ENCODE measurements around the gene ATP10A. TPM values are rescaled to one million over a fixed set of nuclear protein-coding genes. Genes with fewer than 3 reads are reported as not detected.

Gene ATP10A
- total RNA-seq, 1 experiment from 2014 or later: 2.1 TPM

GRCh38 chr15:25849157-25849921 lies 13.8 kb downstream of the ATP10A start (continued):
- TF ChIP-seq OVOL2 (CRISPR knock-in tag; IDR thresholded peaks at IDR 0.05; ENCODE audit: borderline replicate concordance) (no peak), RELA (CRISPR knock-in tag; IDR thresholded peaks at IDR 0.05; ENCODE audit: borderline replicate concordance) (no peak), TEAD1 (CRISPR knock-in tag; IDR thresholded peaks at IDR 0.05) (no peak)

DNA sequence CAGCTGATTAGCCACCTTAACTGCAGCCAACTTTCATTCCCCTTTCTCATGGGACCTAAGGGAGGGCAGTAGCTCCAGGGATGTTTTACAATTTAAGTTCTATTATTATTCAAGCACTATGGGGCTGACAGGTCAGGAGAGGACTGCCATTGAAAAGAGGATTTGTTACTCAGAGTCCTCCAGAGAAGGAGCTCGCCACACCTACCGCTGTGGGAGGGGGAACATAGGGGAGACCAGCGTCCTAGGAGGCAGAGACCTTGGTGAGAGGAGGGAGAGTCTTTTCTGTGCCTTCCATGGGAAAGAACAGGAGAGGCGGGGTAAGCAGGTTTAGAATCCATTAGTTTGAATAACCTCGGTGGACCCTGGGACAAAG lies 14.4 kb downstream of the ATP10A start:
- H3K4me3 Mint-ChIP-seq: peak overlapping the region; percentile 77
- no peaks in the 10 kb centered on the region; the same call in 1 of the 2 replicates for H3K27me3 Mint-ChIP-seq (ENCODE audit: low read depth)
- peak; percentile 40; the same call in 1 of the 2 replicates for ATAC-seq
- peak overlapping the region; percentile 65 for H3K27ac Mint-ChIP-seq
- TF ChIP-seq NR3C1 (CRISPR knock-in tag; conservative IDR thresholded peaks at IDR 0.05; ENCODE audit: low read depth) (no peak), ZNF423 (CRISPR knock-in tag; IDR thresholded peaks at IDR 0.05) (0 out of 2 replicates have a peak, but pooled peaks have one; percentile 46)
- POLR2A ChIA-PET: no interaction called here
- CTCF ChIA-PET: interaction anchor here (2.2 to 3.1 kb wide), 2 partner anchors 65 to 85 kb away, joined by 12 to 15 read pairs; no protein-coding TSS in a partner anchor
- H3K9me3 Mint-ChIP-seq: no peaks in the 10 kb centered on the region
- DNase-seq (ENCODE audit: low spot score): peak; percentile 14
- no peaks in the 10 kb centered on the region for H3K36me3 Mint-ChIP-seq
- H3K4me1 Mint-ChIP-seq: peaks cover 58% of the 10 kb centered on the region

- no peaks in the 10 kb centered on the region; the same call in 1 of the 2 replicates for H3K27me3 Mint-ChIP-seq (ENCODE audit: low read depth)
- no peak overlapping the region for H3K4me3 Mint-ChIP-seq
- H3K4me1 Mint-ChIP-seq: peaks cover 58% of the 10 kb centered on the region
- no peak for ATAC-seq
- H3K27ac Mint-ChIP-seq: no peak overlapping the region
- H3K9me3 Mint-ChIP-seq: no peaks in the 10 kb centered on the region
- TF ChIP-seq HMGXB4 (CRISPR knock-in tag; IDR thresholded peaks at IDR 0.05): no peak
- TF ChIP-seq NFYB (CRISPR knock-in tag; conservative IDR thresholded peaks at IDR 0.05; ENCODE audit: low read depth): no peak
- TF ChIP-seq RELA (CRISPR knock-in tag; IDR thresholded peaks at IDR 0.05; ENCODE audit: borderline replicate concordance): no peak
- TF ChIP-seq, protein P1, sequence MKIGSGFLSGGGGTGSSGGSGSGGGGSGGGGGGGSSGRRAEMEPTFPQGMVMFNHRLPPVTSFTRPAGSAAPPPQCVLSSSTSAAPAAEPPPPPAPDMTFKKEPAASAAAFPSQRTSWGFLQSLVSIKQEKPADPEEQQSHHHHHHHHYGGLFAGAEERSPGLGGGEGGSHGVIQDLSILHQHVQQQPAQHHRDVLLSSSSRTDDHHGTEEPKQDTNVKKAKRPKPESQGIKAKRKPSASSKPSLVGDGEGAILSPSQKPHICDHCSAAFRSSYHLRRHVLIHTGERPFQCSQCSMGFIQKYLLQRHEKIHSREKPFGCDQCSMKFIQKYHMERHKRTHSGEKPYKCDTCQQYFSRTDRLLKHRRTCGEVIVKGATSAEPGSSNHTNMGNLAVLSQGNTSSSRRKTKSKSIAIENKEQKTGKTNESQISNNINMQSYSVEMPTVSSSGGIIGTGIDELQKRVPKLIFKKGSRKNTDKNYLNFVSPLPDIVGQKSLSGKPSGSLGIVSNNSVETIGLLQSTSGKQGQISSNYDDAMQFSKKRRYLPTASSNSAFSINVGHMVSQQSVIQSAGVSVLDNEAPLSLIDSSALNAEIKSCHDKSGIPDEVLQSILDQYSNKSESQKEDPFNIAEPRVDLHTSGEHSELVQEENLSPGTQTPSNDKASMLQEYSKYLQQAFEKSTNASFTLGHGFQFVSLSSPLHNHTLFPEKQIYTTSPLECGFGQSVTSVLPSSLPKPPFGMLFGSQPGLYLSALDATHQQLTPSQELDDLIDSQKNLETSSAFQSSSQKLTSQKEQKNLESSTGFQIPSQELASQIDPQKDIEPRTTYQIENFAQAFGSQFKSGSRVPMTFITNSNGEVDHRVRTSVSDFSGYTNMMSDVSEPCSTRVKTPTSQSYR (CRISPR knock-in tag; IDR thresholded peaks at IDR 0.05): no peak
- no peak for TF ChIP-seq MXD4 (CRISPR knock-in tag; IDR thresholded peaks at IDR 0.05; ENCODE audit: borderline replicate concordance)
- no peak for TF ChIP-seq RORB (CRISPR knock-in tag; IDR thresholded peaks at IDR 0.05)
- no peak for TF ChIP-seq KAT7 (CRISPR knock-in tag; IDR thresholded peaks at IDR 0.05; ENCODE audit: borderline replicate concordance)
- no peak for TF ChIP-seq TCF7 (CRISPR knock-in tag; IDR thresholded peaks at IDR 0.05; ENCODE audit: low read depth)
- no peaks in the 10 kb centered on the region for H3K36me3 Mint-ChIP-seq
- ChIA-PET POLR2A (no interaction called here), CTCF (interaction anchor here (2.2 to 3.1 kb wide), 2 partner anchors 65 to 85 kb away, joined by 12 to 15 read pairs; no protein-coding TSS in a partner anchor)
- DNase-seq (ENCODE audit: low spot score): no peak
Observed at GRCh38 chr15:25848325-25848724, 14.8 kb downstream of the ATP10A start.

DNA sequence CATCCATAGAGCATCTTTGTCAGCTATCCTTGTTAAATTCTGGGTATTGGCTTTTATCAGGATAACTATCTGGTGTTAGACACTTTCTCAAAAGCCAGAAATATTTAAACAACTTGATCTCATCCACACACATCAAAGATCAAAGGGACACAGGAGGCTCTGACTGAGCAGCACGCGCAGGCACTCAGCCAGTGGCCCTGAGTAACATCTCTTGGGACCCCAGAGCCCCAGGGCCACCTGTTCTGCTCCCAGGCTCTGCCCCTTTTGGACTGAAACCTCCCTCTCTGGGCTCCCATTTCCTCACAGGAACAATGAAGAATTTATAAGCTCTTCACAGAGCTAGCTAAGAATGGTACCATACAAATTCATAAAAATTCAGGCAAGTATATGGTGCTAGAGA lies 16.1 kb downstream of the ATP10A start:
- H3K9me3 Mint-ChIP-seq: no peaks in the 10 kb centered on the region
- H3K4me1 Mint-ChIP-seq: peaks cover 46% of the 10 kb centered on the region
- no peaks in the 10 kb centered on the region for H3K36me3 Mint-ChIP-seq
- no peaks in the 10 kb centered on the region for H3K27me3 Mint-ChIP-seq (ENCODE audit: low read depth)
- ATAC-seq: no peak
- ChIA-PET CTCF (interaction anchor here (0.6 to 3.1 kb wide), 4 partner anchors 56 to 577 kb away, joined by 4 to 15 read pairs (median 8); no protein-coding TSS in a partner anchor), POLR2A (interaction anchor here (0.6 kb wide), 1 partner anchor 171 kb away, joined by 7 read pairs; no protein-coding TSS in a partner anchor)
- no peak for TF ChIP-seq GABPB1 (CRISPR knock-in tag; IDR thresholded peaks at IDR 0.05)
- no peak for TF ChIP-seq EMX1 (CRISPR knock-in tag; IDR thresholded peaks at IDR 0.05)
- no peak for DNase-seq (ENCODE audit: low spot score)
- H3K27ac Mint-ChIP-seq: peak overlapping the region; percentile 36; the same call in 1 of the 2 replicates
- no peak overlapping the region for H3K4me3 Mint-ChIP-seq

All from WTC11 (cell line).